Stomach (tissue), 4 donors: Measurements from ENCODE around the gene TMPRSS4.

Experiments used
- CTCF ChIP-seq, 7 experiments: fragments of 450-650 bp in 4 of 7; fragments of 200-600 bp in 3 of 7; sonication (generic) in 3 of 7; IDR thresholded peaks; one replicate each; pipeline ENCODE4 v1.5.1; 2016 to 2019; ENCODE audit warnings: antibody characterized with exemption in 7 of 7, control low read depth in 2 of 7, mild to moderate bottlenecking in 1 of 7
- POLR2A ChIP-seq, 4 donors: fragments of 450-650 bp; IDR thresholded peaks; one replicate each; pipeline ENCODE4 v1.6.1; 2016; ENCODE audit warnings: antibody characterized with exemption in 4 of 4, control low read depth in 2 of 4, mild to moderate bottlenecking in 1 of 4, moderate library complexity in 1 of 4

GRCh38 chr11:118126082-118126838 is 49.4 kb downstream of the TMPRSS4 start:
- TF ChIP-seq CTCF (IDR thresholded peaks at IDR 0.05) (no peak), POLR2A (IDR thresholded peaks at IDR 0.05) (no peak)
